CD4-positive, alpha-beta T cell (primary cell): ENCODE data around the gene UBTD2. TPM values are rescaled to one million over a fixed set of nuclear protein-coding genes. Genes with fewer than 3 reads are reported as not detected.

Experiments used
- ATAC-seq: fragments of 200-7000 bp; cut with Tn5 transposase; one replicate; pipeline ENCODE4 v1.10.0; 2022; ENCODE audit warnings: mild to moderate bottlenecking; ENCODE audit not compliant: poor library complexity
- CTCF ChIA-PET: fragments of 350-600 bp; sonication (Branson Sonifier 250); formaldehyde crosslinking; loops from one replicate; lab custom pipeline; 2021; ENCODE audit warnings: antibody characterized with exemption, inconsistent platforms; lab: Charles Lee
- POLR2A ChIA-PET: fragments of 350-600 bp; sonication (Branson Sonifier 250); formaldehyde crosslinking; loops from one replicate; lab custom pipeline; 2021; ENCODE audit warnings: antibody characterized with exemption, inconsistent platforms; lab: Charles Lee
- DNase-seq, 14 experiments: peaks; one replicate each; pipeline ENCODE4 v3.0.0-alpha.2; 2013 to 2020; ENCODE audit warnings: mixed read lengths in 2 of 14
- H3K27ac ChIP-seq, 2 donors: one replicate each; pipeline versions ENCODE4 v1.5.1 to v1.7.0; 2013; ENCODE audit warnings: low read length in 2 of 2, low read depth in 1 of 2, mild to moderate bottlenecking in 1 of 2
- H3K27me3 ChIP-seq, 2 experiments: 1 replicate in 1 of 2; 2 replicates in 1 of 2; pipeline versions ENCODE4 v1.6.1 to v1.7.0; 2013; ENCODE audit warnings: low read length in 2 of 2, control low read depth in 1 of 2, mild to moderate bottlenecking in 1 of 2, moderate library complexity in 1 of 2; ENCODE audit not compliant: insufficient read depth in 2 of 2, control insufficient read depth in 1 of 2
- H3K36me3 ChIP-seq: one replicate; pipeline ENCODE4 v1.6.1; 2013; ENCODE audit warnings: low read length, control low read depth; ENCODE audit not compliant: insufficient read depth
- H3K4me1 ChIP-seq: one replicate; pipeline ENCODE4 v1.6.1; 2013; ENCODE audit warnings: low read length, control low read depth; ENCODE audit not compliant: insufficient read depth
- H3K4me3 ChIP-seq: one replicate; pipeline ENCODE4 v1.5.1; 2013; ENCODE audit warnings: mild to moderate bottlenecking, low read length, moderate library complexity
- H3K9me3 ChIP-seq, 2 experiments: 1 replicate in 1 of 2; 2 replicates in 1 of 2; pipeline versions ENCODE4 v1.6.1 to v1.7.0; 2013; ENCODE audit warnings: low read length in 2 of 2, mild to moderate bottlenecking in 2 of 2, control low read depth in 1 of 2, moderate library complexity in 1 of 2; ENCODE audit not compliant: control insufficient read depth in 1 of 2, insufficient read depth in 1 of 2
- H3K27ac Mint-ChIP-seq: one replicate; pipeline ENCODE4 v1.8.0; 2020; ENCODE audit warnings: mixed read lengths
- H3K27me3 Mint-ChIP-seq: one replicate; pipeline ENCODE4 v1.8.0; 2021; ENCODE audit warnings: mixed read lengths
- H3K36me3 Mint-ChIP-seq: one replicate; pipeline ENCODE4 v1.8.0; 2021; ENCODE audit warnings: low read depth, mixed read lengths
- H3K4me1 Mint-ChIP-seq: one replicate; pipeline ENCODE4 v1.8.0; 2021; ENCODE audit warnings: low read depth, mixed read lengths
- H3K4me3 Mint-ChIP-seq: one replicate; pipeline ENCODE4 v1.8.0; 2020; ENCODE audit warnings: mild to moderate bottlenecking, mixed read lengths
- H3K9me3 Mint-ChIP-seq: one replicate; pipeline ENCODE4 v1.8.0; 2020; ENCODE audit warnings: mixed read lengths
- intact Hi-C, 2 experiments: fragments of 100-400 bp; cut with DNase I in 1 of 2; cut with micrococcal nuclease in 1 of 2; formaldehyde crosslinking; loops; one replicate each; pipeline versions ENCODE4 v1.15.1 to v1.9.0; 2023 to 2025; cut with DNase I, micrococcal nuclease
- total RNA-seq, 174 experiments: library from RNA in 2 of 174; stranded (reverse) in 2 of 174; gene quantifications; one replicate each; pipeline ENCODE4 v1.2.3 and lab custom pipeline; 2021 to 2026
- TF ChIP-seq, protein P1 (sequence below): fragments of 200-600 bp; IDR thresholded peaks from one replicate; pipeline ENCODE4 v1.8.0; 2022; ENCODE audit warnings: antibody characterized with exemption, mild to moderate bottlenecking

Gene UBTD2
- total RNA-seq, 2 experiments from 2014 or later: 0.66 to 1.1 TPM

DNA sequence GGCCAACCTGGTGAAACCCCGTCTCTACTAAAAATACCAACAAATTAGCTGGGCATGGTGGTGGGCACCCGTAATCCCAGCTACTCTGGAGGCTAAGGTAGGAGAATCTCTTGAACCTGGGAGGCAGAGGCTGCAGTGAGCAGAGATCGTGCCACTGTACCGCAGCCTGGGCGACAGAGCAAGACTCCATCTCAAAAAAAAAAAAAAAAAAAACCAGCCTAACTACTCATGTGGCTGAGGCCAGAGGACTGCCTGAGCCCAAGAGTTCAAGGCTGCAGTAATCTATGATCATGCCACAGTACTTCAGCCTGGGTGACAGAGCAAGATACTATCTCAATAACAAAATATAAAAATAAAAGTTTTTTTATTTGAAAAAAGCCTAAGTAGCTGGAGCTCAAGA is 3.2 kb downstream of the UBTD2 start:
- H3K9me3 ChIP-seq: no peaks in the 10 kb centered on the region
- H3K4me3 ChIP-seq: no peak overlapping the region
- peaks cover 56% of the 10 kb centered on the region for H3K4me1 Mint-ChIP-seq
- peaks cover 5% of the 10 kb centered on the region for H3K36me3 Mint-ChIP-seq
- peaks cover 14% of the 10 kb centered on the region for H3K4me1 ChIP-seq
- H3K27ac Mint-ChIP-seq: no peak overlapping the region
- no peak for ATAC-seq
- no peak overlapping the region for H3K27ac ChIP-seq
- no peak overlapping the region for H3K4me3 Mint-ChIP-seq
- H3K27me3 Mint-ChIP-seq: no peaks in the 10 kb centered on the region
- H3K36me3 ChIP-seq: no peaks in the 10 kb centered on the region
- H3K9me3 Mint-ChIP-seq: no peaks in the 10 kb centered on the region
- ChIA-PET CTCF (interaction anchor here (1.4 kb wide), 1 partner anchor 254 kb away, joined by 3 read pairs; no protein-coding TSS in a partner anchor), POLR2A (no interaction called here)
- DNase-seq: no peak
- TF ChIP-seq, protein P1, sequence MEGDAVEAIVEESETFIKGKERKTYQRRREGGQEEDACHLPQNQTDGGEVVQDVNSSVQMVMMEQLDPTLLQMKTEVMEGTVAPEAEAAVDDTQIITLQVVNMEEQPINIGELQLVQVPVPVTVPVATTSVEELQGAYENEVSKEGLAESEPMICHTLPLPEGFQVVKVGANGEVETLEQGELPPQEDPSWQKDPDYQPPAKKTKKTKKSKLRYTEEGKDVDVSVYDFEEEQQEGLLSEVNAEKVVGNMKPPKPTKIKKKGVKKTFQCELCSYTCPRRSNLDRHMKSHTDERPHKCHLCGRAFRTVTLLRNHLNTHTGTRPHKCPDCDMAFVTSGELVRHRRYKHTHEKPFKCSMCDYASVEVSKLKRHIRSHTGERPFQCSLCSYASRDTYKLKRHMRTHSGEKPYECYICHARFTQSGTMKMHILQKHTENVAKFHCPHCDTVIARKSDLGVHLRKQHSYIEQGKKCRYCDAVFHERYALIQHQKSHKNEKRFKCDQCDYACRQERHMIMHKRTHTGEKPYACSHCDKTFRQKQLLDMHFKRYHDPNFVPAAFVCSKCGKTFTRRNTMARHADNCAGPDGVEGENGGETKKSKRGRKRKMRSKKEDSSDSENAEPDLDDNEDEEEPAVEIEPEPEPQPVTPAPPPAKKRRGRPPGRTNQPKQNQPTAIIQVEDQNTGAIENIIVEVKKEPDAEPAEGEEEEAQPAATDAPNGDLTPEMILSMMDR: no peak
- H3K27me3 ChIP-seq: no peaks in the 10 kb centered on the region
- intact Hi-C loops: loop anchor here (5.0 to 10.0 kb wide), 3 partner anchors 168 to 893 kb away; partner anchors contain the start of genes NPM1 (in 1 of the 2) and RPL26L1 (in 1 of the 2)

DNA sequence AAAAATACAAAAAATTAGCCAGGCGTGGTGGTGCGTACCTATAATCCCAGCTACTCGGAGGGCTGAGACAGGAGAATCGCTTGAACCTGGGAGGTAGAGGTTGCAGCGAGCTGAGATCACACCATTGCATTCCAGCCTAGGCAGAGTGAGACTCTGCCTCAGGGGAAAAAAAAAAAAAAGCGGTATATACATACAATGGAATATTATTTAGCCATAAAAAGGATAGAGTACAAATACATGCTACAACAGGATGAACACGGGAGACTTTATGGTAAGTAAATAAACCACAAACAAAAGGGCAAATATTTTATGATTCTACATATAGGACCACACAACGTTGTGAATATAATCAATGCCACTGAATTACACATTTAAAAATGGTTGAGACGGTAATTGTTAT is 5.2 kb downstream of the UBTD2 start:
- Mint-ChIP-seq H3K27me3 (no peaks in the 10 kb centered on the region), H3K9me3 (no peaks in the 10 kb centered on the region), H3K4me1 (peaks cover 55% of the 10 kb centered on the region), H3K4me3 (no peak overlapping the region), H3K36me3 (peaks cover 5% of the 10 kb centered on the region), H3K27ac (no peak overlapping the region)
- intact Hi-C loops: no loop called here
- H3K27me3 ChIP-seq: no peaks in the 10 kb centered on the region
- ATAC-seq (no peak), DNase-seq (no peak)
- no peak overlapping the region for H3K4me3 ChIP-seq
- H3K27ac ChIP-seq: no peak overlapping the region
- H3K9me3 ChIP-seq: no peaks in the 10 kb centered on the region
- POLR2A ChIA-PET: no interaction called here
- CTCF ChIA-PET: interaction anchor here (1.3 kb wide), 1 partner anchor 15 kb away, joined by 3 read pairs; no protein-coding TSS in a partner anchor
- TF ChIP-seq, protein P1: no peak
- peaks cover 16% of the 10 kb centered on the region for H3K4me1 ChIP-seq
- H3K36me3 ChIP-seq: no peaks in the 10 kb centered on the region

DNA sequence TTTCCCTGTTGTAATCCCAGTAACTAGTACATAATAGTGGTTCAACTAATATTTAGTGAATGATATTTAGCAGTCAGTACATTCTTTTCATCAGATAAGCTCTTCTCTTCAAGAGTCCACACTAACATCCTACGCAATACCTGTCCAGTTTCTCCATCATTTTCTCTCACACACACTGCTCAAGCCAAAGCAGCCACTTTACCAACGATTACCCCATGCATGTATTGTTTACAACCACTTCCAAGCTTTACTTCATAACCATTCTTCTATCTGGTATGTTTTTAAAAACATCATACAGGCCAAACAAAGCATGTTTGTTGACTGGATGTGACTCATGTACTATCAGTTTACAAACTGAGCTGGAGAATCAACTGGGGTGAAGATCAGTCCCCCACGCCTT is 7.3 kb downstream of the UBTD2 start:
- DNase-seq (no peak), ATAC-seq (no peak)
- Histone ChIP-seq H3K27me3 (no peaks in the 10 kb centered on the region), H3K4me1 (peaks cover 8% of the 10 kb centered on the region), H3K4me3 (no peak overlapping the region), H3K9me3 (no peaks in the 10 kb centered on the region), H3K27ac (no peak overlapping the region), H3K36me3 (no peaks in the 10 kb centered on the region)
- H3K4me3 Mint-ChIP-seq: no peak overlapping the region
- ChIA-PET POLR2A (no interaction called here), CTCF (no interaction called here)
- intact Hi-C loops: no loop called here
- peaks cover 48% of the 10 kb centered on the region for H3K4me1 Mint-ChIP-seq
- H3K27ac Mint-ChIP-seq: no peak overlapping the region
- TF ChIP-seq, protein P1: no peak
- no peaks in the 10 kb centered on the region for H3K27me3 Mint-ChIP-seq
- H3K9me3 Mint-ChIP-seq: no peaks in the 10 kb centered on the region
- no peaks in the 10 kb centered on the region for H3K36me3 Mint-ChIP-seq
